ENCODE data around the gene HMGXB3. TPM values are rescaled to one million over a fixed set of nuclear protein-coding genes. Genes with fewer than 3 reads are reported as not detected.
"Not testable (repeated sequence)": the region's sequence is repeated elsewhere in the genome, so short reads cannot be mapped to it uniquely, and the experiment has no call there.

HMGXB3 gene
- total RNA-seq, 3 donors from 2014 or later (not counting 1 experiment from before 2014, with no cell fraction given), result 39.0 to 46.5 (median 45.8) TPM

DNA sequence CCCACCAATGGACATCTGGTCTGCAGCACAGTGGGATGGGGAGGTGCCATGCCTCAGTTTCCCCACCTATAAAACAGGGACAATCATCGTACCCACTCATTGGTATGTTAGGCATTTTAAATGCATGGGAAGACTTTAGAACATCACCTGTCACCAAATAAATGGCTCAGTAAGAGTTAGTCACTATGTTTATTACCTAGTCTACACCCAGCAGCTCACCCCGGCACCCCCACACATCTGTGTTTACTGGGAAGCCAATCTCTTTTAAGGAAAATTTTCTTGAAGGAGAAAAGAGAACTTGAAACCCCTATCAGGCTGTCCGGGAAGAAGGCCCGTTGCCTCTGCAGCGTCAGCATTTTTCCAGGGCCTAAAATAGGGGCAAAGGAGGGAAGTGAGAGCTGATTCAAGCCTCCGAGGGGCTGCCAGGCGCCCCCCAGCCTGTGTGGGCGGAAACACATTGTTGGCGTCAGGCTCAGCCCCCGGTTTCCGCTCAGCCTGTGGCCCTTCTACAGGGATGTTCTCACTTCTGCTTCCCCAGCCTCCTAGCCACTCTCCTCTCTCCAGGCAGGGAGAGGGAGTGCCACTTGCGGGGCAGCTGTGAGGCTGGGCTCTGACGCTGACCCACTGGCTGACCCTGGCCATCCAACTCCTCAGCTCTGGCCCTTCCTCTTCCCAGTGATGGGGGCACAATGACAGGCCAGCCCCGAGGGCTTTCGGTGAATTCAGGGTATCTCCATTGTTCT, 81.2 kb downstream of the HMGXB3 start:
- Mint-ChIP-seq H3K36me3 (no peaks in the 10 kb centered on the region), H3K4me1 (peaks cover 16 to 19% of the 10 kb centered on the region in 2 donors), H3K9me3 (no peaks in the 10 kb centered on the region), H3K27me3 (ENCODE audit: low read depth in 2 of 2) (peaks cover 38 to 45% of the 10 kb centered on the region in 2 donors), H3K4me3 (no peak overlapping the region), H3K27ac (no peak overlapping the region)
- no peaks in the 10 kb centered on the region for H3K36me3 ChIP-seq (ENCODE audit: control insufficient read depth, insufficient read depth, low read length)
- H3K4me1 ChIP-seq (ENCODE audit: control insufficient read depth, insufficient read depth, low read length), result peaks cover 13% of the 10 kb centered on the region
- no peaks in the 10 kb centered on the region for H3K9me3 ChIP-seq (ENCODE audit: control insufficient read depth, insufficient read depth, low read length)
- ATAC-seq (peak in 1 of 3 donors; percentile 39), DNase-seq (no peak)
- TF ChIP-seq, protein P1, sequence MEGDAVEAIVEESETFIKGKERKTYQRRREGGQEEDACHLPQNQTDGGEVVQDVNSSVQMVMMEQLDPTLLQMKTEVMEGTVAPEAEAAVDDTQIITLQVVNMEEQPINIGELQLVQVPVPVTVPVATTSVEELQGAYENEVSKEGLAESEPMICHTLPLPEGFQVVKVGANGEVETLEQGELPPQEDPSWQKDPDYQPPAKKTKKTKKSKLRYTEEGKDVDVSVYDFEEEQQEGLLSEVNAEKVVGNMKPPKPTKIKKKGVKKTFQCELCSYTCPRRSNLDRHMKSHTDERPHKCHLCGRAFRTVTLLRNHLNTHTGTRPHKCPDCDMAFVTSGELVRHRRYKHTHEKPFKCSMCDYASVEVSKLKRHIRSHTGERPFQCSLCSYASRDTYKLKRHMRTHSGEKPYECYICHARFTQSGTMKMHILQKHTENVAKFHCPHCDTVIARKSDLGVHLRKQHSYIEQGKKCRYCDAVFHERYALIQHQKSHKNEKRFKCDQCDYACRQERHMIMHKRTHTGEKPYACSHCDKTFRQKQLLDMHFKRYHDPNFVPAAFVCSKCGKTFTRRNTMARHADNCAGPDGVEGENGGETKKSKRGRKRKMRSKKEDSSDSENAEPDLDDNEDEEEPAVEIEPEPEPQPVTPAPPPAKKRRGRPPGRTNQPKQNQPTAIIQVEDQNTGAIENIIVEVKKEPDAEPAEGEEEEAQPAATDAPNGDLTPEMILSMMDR (IDR thresholded peaks at IDR 0.05), result no peak
- H3K4me3 ChIP-seq (ENCODE audit: low read length), result no peak overlapping the region
- H3K27me3 ChIP-seq (ENCODE audit: control insufficient read depth, insufficient read depth, low read length), result peaks cover 8% of the 10 kb centered on the region
- intact Hi-C loops (cut with micrococcal nuclease), result no loop called here
- H3K27ac ChIP-seq (ENCODE audit: low read length), result no peak overlapping the region
- WGBS (ENCODE audit: insufficient coverage), result 7% methylated on average over 13 of the region's 15 CpGs

DNA sequence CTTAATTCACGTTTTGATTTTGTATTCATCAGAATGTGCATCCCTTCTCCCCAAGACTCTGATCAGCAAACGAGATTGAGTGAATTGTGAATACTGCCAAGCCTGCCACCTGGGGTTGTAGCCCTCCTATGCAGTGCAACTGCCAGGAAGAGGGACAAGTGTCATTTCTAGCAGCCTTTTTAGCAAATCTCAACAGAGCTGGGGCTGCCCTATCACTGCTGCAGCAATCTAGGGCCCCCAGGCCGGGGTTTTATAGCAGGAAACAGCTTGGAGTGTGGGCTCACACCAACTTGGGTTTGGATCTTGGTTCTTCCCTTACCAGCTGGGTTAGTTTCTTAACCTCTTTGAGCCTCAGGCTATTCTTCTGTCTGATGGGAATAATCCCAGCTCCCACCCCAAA, 81.8 kb downstream of the HMGXB3 start:
- H3K4me1 Mint-ChIP-seq, result peaks cover 16 to 19% of the 10 kb centered on the region in 2 donors
- Histone ChIP-seq H3K27me3 (ENCODE audit: control insufficient read depth, insufficient read depth, low read length) (peaks cover 8% of the 10 kb centered on the region), H3K4me3 (ENCODE audit: low read length) (no peak overlapping the region), H3K9me3 (ENCODE audit: control insufficient read depth, insufficient read depth, low read length) (no peaks in the 10 kb centered on the region), H3K27ac (ENCODE audit: low read length) (no peak overlapping the region), H3K36me3 (ENCODE audit: control insufficient read depth, insufficient read depth, low read length) (no peaks in the 10 kb centered on the region), H3K4me1 (ENCODE audit: control insufficient read depth, insufficient read depth, low read length) (peaks cover 13% of the 10 kb centered on the region)
- no peaks in the 10 kb centered on the region for H3K9me3 Mint-ChIP-seq
- TF ChIP-seq, protein P1 (IDR thresholded peaks at IDR 0.05), result no peak
- DNase-seq (no peak), ATAC-seq (peak in 1 of 3 donors; percentile 37)
- H3K4me3 Mint-ChIP-seq, result no peak overlapping the region
- H3K36me3 Mint-ChIP-seq, result no peaks in the 10 kb centered on the region
- H3K27me3 Mint-ChIP-seq (ENCODE audit: low read depth in 2 of 2), result peaks cover 42 to 51% of the 10 kb centered on the region in 2 donors
- intact Hi-C loops (cut with micrococcal nuclease), result no loop called here
- WGBS (ENCODE audit: insufficient coverage), result 33% methylated on average over 3 of the region's 3 CpGs
- no peak overlapping the region for H3K27ac Mint-ChIP-seq

DNA sequence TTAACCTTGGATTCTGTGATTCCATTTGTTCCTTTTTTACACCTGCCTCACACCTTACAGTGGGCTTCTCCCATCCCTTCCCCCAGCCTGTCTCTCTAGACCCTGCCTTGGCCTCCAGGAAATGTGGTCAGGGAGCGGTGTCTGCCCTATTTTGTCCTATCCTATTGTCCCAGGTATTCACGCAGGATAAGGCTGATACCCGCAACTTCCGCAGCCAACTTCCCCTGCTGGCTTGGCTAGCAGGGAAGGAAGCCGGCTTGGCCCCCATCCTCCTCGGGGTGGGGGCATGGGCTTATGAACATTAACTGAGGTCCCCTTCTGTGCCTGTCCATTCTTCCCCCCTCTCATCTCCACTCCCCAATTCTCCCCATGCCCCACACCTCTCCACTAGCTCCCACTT, 82.3 kb downstream of the HMGXB3 start:
- H3K27me3 ChIP-seq (ENCODE audit: control insufficient read depth, insufficient read depth, low read length), result peaks cover 8% of the 10 kb centered on the region
- 19% methylated on average over 6 of the region's 6 CpGs for WGBS (ENCODE audit: insufficient coverage)
- TF ChIP-seq, protein P1 (IDR thresholded peaks at IDR 0.05), result no peak
- H3K27ac ChIP-seq (ENCODE audit: low read length), result no peak overlapping the region
- Mint-ChIP-seq H3K27me3 (ENCODE audit: low read depth in 2 of 2) (peaks cover 44 to 56% of the 10 kb centered on the region in 2 donors), H3K9me3 (no peaks in the 10 kb centered on the region), H3K4me1 (peaks cover 16 to 19% of the 10 kb centered on the region in 2 donors), H3K4me3 (no peak overlapping the region), H3K36me3 (no peaks in the 10 kb centered on the region), H3K27ac (no peak overlapping the region)
- peaks cover 13% of the 10 kb centered on the region for H3K4me1 ChIP-seq (ENCODE audit: control insufficient read depth, insufficient read depth, low read length)
- intact Hi-C loops (cut with micrococcal nuclease), result no loop called here
- DNase-seq (no peak), ATAC-seq (no peak)
- H3K9me3 ChIP-seq (ENCODE audit: control insufficient read depth, insufficient read depth, low read length), result no peaks in the 10 kb centered on the region
- H3K36me3 ChIP-seq (ENCODE audit: control insufficient read depth, insufficient read depth, low read length), result no peaks in the 10 kb centered on the region
- H3K4me3 ChIP-seq (ENCODE audit: low read length), result no peak overlapping the region

DNA sequence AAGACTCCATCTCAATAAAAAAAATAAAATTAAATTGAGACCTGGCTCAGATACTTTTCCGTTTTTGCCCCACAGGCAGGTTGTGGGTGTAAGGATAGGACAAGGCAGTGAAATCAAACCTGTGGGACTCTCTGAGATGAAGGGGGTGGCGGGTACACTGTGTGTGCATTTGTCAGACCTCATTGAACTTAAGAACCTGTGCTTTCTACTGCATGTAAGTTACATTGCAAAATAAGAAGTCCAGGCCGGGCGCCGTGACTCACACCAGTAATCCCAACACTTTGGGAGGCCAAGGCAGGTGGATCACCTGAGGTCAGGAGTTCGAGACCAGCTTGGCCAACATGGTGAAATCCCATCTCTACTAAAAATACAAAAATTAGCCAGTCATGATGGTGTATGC, 84.2 kb downstream of the HMGXB3 start:
- H3K36me3 ChIP-seq (ENCODE audit: control insufficient read depth, insufficient read depth, low read length); H3K9me3 Mint-ChIP-seq; H3K27ac ChIP-seq (ENCODE audit: low read length); DNase-seq; H3K4me3 Mint-ChIP-seq; ATAC-seq; H3K4me3 ChIP-seq (ENCODE audit: low read length); H3K27ac Mint-ChIP-seq; H3K36me3 Mint-ChIP-seq; intact Hi-C loops (cut with micrococcal nuclease); H3K9me3 ChIP-seq (ENCODE audit: control insufficient read depth, insufficient read depth, low read length): not testable (repeated sequence)
- Histone ChIP-seq H3K4me1 (ENCODE audit: control insufficient read depth, insufficient read depth, low read length) (peaks cover 13% of the 10 kb centered on the region), H3K27me3 (ENCODE audit: control insufficient read depth, insufficient read depth, low read length) (peaks cover 11% of the 10 kb centered on the region)
- H3K27me3 Mint-ChIP-seq (ENCODE audit: low read depth in 2 of 2), result peaks cover 41 to 70% of the 10 kb centered on the region in 2 donors
- H3K4me1 Mint-ChIP-seq, result peaks cover 16 to 19% of the 10 kb centered on the region in 2 donors
- WGBS (ENCODE audit: insufficient coverage), result 88% methylated on average over 6 of the region's 6 CpGs

Measured in natural killer cell (primary cell).